Mucosa of gallbladder (tissue), 1 donor: ENCODE measurements around the gene CUX1. TPM values are rescaled to one million over a fixed set of nuclear protein-coding genes. Genes with fewer than 3 reads are reported as not detected.
"Not testable (repeated sequence)": the region's sequence is repeated elsewhere in the genome, so short reads cannot be mapped to it uniquely, and the experiment has no call there.

Experiments
- DNase-seq: peaks from one replicate; pipeline ENCODE4 v3.0.0-alpha.2; 2020; ENCODE audit warnings: low spot score
- total RNA-seq: library from RNA; stranded (reverse); gene quantifications from one replicate; pipeline ENCODE4 v1.2.1, GENCODE V29; 2021
- donor health status: DM: no; HTN: no; CAD: no.

Gene CUX1
- total RNA-seq, 1 donor from 2014 or later = 129 TPM

DNA sequence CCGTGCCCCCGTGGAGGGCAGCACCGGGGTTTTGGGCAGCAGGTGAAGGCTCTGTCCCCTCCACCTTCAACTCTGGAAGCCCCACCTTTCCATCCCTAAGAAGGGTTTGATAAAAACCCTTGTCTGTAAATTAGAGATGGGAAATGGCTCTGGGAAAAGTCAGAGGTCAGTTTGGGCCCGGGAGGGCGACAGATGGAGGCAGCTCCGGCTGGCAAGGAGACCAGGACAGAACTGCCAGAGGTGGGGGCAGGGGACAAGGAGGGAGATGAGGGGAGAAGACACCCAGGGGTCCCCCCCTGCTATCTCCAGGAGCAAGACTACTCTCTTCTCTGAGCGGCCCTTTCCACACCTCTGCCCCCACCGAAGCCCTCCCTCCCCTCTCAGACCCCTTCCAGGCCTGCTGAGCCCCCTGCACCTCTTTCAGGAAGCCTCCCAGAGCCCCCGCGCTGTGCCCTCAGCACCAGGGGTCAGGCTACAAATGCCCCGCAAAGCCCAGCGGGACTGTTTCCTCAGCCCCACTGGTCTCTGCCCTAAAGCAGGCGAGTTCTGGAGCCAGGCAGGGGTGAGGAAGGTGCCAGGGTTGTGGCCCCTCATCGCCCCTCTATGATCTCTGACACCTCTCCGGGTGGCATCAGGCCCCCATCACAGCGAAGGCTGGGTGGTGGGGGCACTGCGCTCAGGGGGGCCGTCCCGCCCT, 468.3 kb downstream of the CUX1 start:
- no peak for DNase-seq

GRCh38 chr7:102286237-102287110, 469.0 kb downstream of the CUX1 start, which contains the start of gene SH2B2:
SH2B2 (plus strand) TSS chr7:102286868; CDS start chr7:102300551, 13,683 bp downstream.
- DNase-seq = peak; percentile 58

DNA sequence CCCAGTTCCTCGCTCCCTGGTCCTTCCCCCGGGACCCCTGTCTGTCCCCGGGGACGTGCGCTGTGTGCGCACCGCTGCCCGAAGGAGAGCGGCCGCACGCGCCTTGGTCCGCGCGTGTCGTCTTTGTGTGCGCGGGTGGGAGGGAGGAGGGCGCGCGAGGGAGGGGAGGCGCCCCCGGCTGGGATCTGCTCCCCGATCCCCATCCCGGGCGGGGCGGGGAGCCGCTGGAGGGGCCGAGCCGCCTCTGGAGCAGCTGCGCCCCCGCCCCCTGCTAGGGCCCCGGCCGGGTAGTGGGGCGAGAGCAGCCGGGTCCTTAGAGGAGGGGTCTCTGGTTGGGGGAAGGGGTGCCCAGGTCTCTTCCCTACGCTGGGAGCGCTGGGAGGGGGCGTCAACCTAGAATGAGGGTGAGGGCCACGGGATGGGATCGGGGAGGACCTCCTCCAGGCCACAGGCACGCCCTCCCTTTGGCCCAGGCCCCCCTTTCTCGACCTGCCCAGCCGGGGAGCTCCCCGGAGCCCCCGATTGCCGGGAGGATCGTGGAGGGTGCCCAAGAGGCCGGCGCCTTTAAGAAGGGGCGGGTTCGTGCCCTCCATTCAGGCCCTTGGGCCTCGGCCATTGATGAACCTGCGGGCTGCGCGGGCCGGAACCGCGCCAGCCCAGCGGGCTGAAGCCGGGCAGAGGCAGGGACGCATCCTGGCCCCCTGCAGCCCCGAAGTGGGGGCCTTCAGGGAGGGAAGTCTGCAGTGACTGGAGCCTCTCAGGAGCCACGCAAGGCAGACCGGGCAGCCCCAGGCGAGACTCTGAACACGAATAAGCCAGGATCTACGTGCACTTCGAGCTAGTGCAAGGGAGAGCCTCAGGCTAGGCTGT, 469.9 kb downstream of the CUX1 start:
- DNase-seq = no peak

DNA sequence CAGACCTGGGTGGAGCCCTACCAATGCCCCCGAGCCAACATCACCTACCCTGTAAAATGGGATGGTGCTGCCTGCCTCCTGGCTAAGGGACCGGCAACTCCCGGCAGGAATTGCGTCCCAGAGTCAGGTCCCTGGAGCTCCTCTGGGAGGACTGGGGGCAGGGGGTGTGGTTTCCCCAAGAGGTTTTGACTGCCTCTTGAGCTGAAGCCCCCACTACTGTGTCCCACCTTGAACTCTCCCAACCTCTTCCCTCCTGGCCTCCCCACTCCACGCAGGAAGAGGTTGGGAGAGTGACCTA, 470.5 kb downstream of the CUX1 start:
- DNase-seq = no peak

GRCh38 chr7:102288285-102288930, 471.0 kb downstream of the CUX1 start:
- no peak for DNase-seq

DNA sequence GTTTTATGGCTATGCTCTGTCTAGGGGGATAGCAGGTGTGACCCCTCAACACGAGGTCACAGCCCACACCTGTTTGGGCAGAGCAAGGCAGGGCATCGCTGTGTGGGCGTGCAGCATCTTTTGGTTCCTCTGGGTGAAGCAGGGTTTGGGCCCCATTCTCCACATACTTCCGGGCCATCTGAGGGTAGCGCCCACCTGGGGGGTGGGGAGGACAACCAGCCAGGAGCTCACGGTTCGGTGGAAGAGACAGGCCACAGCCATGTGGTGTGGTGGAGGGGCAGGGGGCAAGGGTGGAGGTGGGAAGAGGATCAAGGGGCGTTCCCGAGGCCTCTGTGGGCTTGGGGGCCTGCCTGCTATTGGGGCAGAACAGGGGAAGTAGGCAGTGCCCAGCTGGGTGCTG, 471.6 kb downstream of the CUX1 start:
- DNase-seq = no peak

GRCh38 chr7:102291056-102291915, 473.9 kb downstream of the CUX1 start:
- no peak for DNase-seq

GRCh38 chr7:102291916-102292267, 474.5 kb downstream of the CUX1 start:
- no peak for DNase-seq

GRCh38 chr7:102292813-102293798, 475.7 kb downstream of the CUX1 start:
- DNase-seq = no peak

DNA sequence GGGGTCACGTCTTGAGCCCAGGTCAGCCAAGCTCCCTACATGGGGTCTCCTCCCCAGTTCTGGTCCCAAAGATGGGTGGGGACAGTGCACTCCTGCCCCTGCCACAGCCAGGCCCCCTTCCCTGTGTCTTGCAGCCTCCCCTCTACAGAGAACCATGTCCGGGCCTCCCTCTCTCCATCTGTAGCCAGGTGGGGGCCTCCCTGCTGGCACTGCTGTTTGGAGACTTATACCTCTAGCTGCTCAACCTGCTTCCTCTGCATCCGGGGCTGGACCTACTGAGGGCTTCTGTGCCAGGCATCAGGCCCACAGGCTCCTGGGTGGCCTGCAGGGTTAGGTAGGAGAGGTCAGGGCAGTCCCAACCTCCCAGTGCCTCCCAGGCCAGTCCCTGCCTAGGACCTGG, 477.2 kb downstream of the CUX1 start:
- no peak for DNase-seq

DNA sequence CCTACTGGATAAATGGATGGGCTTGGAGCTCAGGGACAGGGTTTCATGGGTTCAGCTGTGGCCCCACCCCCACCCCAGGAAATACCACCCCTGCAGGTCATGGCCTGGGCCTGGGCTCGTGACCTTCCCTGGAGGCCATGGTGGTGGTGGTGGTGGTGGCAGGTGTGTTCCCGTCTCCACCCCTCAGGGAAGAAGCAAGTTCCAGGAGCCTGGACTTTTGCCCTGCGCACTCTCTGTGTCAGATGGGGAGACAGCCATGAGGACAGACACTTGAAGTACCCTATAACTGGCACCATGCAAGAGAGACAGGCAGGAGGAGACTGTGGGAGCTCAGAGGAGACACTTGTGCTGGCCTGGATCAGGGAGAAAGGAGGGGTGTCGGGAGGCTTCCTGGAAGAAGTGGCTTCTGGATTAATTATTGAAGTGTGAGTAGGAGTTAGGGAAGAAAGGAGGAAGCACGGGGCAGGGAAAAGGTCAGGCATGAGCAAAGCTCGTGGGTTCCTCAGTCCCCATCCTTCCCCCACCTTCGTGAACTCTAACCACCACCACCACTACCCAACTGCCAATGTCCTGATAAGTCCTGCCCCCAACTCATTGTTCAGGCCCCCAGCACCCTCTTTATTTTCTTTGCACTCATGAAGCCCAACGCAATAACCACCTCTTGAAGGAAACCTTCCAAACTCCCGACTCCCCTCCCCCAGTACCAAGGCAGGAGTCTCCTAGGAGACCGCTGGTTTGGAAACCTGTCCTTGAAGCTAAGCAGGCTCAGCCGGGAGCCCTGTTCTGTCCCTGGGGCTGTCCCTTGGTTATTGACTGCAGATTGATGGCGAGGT, 478.1 kb downstream of the CUX1 start:
- DNase-seq = no peak

DNA sequence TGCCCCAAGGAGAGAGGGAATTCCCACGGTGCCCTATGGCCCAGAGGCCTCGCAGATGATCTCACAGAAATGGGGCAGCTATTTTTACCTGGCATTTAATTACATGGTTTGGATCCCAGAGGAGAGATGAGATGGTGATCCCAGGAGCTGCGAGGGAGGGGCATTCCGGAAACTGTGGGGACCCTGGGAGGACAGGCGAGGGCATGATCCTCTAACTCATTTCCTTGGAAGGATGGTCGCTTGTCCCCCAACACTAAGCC, 478.7 kb downstream of the CUX1 start:
- DNase-seq = no peak

GRCh38 chr7:102296514-102296913, 479.1 kb downstream of the CUX1 start:
- DNase-seq = no peak

DNA sequence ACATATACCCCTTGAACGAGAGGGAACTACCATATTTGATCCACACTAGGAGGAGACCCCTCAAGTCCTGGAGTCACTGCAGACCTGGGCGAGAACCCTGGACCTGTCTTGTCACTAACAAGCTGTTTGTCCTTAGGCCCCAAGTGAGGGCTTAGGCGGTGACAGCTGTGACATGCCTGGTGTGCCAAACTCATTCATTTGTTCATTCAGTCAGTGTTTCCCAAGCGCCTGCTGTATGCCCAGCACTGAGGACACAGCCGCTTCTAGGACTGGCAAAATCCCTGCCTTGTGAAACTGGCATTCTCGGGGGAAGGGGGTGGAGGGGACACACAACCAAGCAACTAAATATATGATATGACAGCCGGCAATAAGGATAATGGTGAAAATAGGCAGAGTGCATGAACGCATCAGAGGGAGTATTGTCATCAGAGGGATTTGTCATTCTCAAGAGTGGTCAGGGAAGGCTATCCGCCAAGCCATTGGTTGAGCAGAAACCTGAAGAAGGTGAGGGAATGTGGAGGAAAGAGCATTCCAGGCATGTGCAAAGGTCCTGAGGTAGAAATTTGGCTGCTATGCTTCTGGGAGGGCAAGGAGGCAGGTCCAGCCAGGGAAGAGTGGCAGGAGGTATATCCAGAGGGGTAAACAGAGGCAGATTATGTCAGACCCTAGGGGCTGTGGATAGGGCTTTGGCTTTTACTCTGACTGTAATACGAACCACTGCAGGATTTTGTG, 480.2 kb downstream of the CUX1 start:
- DNase-seq = no peak

DNA sequence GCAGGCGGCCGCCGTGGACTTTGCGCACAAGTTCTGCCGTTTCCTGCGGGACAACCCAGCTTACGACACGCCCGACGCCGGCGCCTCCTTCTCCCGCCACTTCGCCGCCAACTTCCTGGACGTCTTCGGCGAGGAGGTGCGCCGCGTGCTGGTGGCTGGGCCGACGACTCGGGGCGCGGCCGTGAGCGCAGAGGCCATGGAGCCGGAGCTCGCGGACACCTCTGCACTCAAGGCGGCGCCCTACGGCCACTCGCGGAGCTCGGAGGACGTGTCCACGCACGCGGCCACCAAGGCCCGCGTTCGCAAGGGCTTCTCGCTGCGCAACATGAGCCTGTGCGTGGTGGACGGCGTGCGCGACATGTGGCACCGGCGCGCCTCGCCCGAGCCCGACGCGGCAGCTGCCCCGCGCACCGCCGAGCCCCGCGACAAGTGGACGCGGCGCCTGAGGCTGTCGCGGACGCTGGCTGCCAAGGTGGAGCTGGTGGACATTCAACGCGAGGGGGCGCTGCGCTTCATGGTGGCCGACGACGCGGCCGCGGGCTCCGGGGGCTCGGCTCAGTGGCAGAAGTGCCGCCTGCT, 483.3 kb downstream of the CUX1 start:
- DNase-seq = no peak

DNA sequence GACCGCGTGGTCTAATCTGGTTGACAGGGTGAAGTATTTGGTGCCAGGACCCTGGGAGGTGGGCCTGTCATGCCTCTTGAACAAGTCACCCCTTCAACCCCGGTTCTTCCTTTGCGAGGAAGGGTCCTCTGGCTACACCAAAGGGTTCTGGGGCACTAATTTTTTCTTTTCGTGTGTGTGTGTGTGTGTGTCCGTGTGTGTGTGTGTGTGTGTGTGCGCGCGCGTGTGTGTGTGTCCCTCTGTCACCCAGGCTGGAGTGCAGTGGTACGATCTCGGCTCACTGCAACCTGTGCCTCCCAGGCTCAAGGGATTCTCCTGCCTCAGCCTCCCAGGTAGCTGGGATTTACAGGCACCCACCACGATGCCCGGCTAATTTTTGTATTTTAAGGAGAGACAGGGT, 483.9 kb downstream of the CUX1 start:
- not testable (repeated sequence) for DNase-seq

- DNase-seq = no peak
These were observed 484.6 kb downstream of the CUX1 start for GRCh38 chr7:102302025-102302424.
